Cortex of kidney (tissue), 1 donor: ENCODE data around the gene CMTM4.
"Not testable (repeated sequence)": the region's sequence is repeated elsewhere in the genome, so short reads cannot be mapped to it uniquely, and the experiment has no call there.

ENCODE experiments used
- DNase-seq: peaks from one replicate; lab custom pipeline; 2025; lab: John Stamatoyannopoulos, UW

Gene CMTM4

GRCh38 chr16:66705790-66706505 is 9.4 kb upstream of the CMTM4 start:
- DNase-seq = no peak

DNA sequence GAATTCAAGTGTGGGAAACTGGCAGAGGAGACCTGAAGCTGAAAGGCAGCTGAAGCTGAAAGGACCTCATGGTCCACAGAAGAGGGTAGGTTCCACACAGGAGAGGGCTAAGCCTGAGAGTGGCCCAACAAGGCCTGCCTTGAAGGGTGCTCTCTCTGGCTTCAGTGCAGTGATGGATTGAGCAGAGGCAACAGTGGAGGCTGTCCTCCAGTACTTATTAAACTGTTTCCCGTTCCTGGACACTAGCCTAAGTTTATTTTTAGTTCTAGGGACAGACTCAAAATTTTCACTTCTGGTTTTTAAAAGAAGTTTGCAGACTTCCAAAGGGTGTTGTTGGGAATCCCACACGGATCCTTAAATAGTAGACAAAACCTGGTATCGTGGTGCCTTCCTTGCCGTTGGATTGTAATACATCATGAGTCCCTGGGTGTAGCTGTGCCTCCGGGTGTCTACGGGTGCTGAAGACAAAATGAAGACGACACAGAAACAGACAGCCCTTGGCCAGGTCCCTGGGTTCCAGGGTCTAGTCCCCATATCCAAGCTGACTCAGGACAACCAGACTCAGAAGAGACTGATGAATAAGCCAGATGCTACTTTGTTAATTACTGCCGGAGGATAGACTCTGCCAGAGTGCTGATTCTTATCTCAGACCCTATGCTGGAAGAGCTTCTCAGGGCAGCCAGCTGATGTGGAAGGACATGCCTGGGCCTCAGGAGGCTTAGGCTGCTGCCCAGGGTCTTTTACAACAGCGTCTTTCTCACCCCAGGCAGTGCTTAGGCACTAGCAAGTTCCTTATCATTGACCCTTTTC is 7.1 kb upstream of the CMTM4 start:
- DNase-seq = no peak

DNA sequence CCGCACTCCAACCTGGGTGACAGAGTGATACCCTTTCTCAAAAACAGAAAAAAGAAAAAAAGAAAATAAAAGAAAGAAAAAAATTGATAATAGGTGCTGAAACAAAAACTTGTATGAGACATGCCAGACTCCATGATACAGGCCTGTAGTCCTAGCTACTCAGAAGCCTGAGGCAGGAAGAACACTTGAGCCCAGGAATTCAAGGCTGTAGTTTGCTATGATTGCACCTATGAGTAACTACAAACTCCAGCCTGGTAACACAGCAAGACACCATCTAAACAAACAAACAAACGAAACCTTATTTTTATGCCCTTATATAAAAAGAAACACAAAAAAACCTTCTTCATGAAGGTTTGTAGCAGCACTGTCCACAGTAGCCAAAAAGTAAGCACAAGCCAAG is 5.0 kb upstream of the CMTM4 start:
- DNase-seq = no peak

GRCh38 chr16:66701026-66701425 is 4.5 kb upstream of the CMTM4 start:
- DNase-seq = no peak

- DNase-seq = no peak
Measured at GRCh38 chr16:66699898-66700297, 3.4 kb upstream of the CMTM4 start.

GRCh38 chr16:66698046-66698445 is 1.5 kb upstream of the CMTM4 start:
- no peak for DNase-seq

GRCh38 chr16:66695935-66696668 is 441 bp downstream of the CMTM4 start:
- no peak for DNase-seq

GRCh38 chr16:66695471-66695934 is 1.0 kb downstream of the CMTM4 start:
- no peak for DNase-seq

DNA sequence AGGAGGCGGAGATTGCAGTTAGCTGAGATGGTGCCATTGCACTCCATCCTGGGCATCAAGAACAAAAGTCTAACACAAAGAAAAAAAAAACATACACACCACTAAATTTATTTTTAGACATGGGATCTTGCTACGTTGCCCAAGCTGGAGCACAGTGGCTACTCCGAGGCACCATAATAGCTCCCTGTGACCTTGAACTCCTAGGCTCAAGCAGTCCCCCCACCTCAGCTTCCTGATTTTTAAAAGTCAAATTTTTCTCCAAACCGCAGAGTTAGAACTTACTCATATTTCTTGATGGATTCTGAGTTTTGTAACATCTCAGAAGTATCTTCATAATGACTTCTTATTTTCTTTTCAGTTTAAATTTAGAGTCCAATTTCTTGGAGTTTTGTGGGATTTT is 3.4 kb downstream of the CMTM4 start:
- DNase-seq = no peak

DNA sequence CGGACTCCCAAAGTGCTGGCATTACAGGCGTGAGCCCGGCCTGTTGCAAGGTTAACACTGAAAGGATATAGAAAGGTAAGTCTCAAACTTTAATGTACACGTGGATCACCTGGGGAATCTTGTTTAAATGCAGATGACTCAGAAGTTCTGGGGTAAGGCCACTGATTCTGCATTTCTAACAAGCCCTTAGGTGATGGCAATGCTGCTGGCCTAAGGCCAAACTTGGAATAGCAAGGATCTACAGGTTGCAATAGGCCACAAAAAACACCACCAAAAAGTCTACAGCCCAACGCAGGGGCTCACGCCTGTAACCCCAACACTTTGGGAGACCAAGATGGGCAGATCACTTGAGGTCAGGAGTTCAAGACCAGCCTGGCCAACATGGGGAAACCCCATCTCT is 4.2 kb downstream of the CMTM4 start:
- DNase-seq = no peak

DNA sequence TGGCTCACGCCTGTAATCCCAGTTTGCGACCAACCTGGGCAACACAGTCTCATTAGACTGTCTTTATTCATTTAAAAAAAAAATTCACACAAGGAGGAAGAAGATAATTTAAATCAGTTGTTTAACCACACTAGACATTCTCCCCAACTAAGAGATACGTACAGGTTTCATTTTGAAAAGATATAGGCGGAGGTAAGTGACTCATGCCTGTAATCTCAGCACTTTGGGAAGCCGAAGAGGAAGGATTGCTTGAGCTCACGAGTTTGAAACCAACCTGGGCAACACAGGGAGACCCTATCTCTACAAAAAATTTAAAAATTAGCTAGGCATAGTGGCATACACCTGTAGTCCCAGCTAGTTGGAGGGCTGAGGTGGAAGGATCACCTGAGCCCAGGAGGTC is 5.3 kb downstream of the CMTM4 start:
- DNase-seq = no peak

DNA sequence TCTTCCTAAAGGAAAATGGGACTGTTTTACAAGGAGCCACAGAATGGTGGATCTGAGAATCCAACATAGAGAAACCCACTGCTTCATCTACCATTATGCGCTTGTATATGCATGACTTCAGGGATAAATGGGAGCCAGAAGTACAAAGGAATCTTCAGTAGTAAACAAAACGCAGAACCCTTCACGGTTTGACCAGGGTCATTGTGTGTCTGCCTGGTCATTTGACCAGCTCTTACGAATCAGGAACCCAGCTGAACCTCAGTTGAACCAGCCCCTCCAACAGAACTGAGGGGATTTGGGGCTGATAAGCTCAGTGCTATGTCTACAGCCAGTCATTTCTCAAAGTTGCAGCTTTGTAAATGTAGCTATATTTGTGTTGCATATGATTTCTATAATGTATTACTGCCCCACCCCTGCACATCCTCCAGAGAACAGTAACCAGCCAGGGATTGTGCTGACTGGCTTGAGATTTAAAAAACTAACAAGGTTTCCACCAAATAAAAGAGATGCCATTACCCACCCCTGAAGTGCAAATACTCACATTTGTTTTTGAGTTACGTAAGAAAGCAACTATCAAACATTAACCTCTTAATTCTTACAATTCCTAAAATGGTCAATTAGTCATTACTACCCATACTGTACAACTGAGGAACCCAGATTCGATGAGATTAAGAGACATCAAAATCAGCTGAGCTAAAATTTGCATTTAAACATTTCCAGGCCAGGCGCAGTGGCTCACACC is 6.3 kb downstream of the CMTM4 start:
- DNase-seq = no peak

DNA sequence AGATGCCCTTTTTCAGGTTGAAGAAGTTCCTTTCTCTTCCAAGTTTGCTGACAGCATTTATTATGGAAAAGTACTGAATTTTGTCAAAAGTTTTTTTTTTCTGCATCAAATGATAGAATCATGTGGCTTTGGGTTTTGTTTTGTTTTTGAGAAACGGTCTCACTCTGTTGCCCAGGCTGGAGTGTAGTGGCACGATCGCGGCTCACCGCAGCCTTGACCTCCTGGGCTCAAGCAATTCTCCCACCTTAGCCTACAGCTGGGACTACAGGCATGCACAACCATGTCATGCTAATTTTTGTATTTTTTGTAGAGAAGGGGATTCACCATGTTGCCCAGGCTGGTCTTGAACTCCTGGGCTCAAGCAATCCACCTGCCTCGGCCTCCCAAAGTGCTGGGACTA is 7.3 kb downstream of the CMTM4 start:
- no peak for DNase-seq

- DNase-seq = no peak
Measured at GRCh38 chr16:66687906-66688625, 8.5 kb downstream of the CMTM4 start.

DNA sequence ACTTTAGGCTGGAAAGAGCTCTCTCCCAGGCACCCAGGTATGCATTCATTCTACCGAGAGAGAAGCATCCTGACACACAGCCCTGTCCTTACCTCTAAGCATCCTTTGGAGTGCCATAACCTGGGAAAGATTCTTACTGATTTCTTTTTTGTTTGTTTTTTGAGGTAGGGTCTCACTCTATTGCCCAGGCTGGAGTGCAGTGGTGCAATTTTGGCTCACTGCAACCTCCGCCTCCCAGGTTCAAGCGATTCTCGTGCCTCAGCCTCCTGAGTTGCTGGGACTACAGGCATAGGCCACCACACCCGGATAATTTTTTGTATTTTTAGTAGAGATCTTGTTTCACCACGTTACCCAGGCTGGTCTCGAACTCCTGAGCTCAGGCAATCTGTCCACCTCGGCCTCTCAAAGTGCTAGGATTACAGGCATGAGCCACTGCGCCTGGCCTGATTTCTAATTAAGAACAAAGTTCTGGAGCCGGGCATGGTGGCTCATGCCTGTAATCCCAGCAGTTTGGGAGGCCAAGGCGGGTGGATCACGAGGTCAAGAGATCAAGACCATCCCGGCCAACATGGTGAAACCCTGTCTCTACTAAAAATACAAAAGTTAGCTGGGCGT is 10.9 kb downstream of the CMTM4 start:
- DNase-seq = not testable (repeated sequence)

GRCh38 chr16:66682271-66682670 is 14.3 kb downstream of the CMTM4 start:
- no peak for DNase-seq

DNA sequence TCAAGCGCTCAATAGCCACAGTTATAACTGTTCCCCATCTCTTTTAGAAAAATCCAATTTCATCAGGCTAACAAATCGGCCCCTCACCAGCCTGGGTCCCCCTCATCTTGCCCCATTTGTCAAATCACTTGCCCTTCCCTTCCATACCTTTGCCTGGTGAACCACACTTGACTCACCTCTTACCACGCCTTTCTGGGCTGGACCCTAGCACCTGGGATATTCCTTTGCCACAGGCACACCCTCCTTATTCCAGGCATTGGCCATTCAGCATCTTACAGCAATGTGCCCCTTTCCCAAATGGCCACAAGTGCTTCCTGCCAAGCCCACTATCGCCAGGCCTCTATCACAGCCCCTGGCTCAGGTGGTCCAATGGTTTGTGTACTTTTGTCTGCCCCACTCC is 14.9 kb downstream of the CMTM4 start:
- DNase-seq = no peak

DNA sequence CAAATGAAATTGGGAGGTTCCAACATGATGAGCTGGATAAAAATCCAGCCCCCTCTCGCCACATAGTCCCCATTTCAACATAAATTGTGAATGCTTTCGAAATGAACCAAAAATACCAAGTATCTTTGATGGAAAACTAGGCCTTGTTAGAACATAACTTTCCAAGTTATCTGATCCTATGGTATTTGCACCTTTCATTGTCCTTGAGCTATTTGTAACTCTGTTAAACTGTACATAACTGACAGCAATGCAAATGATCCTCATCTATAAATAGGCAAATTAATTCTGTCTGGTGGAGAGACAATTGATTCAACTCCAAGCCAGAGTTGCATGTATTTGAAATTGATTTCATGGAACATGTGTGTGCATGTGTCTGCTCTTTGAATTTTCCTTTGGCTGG is 18.2 kb downstream of the CMTM4 start:
- no peak for DNase-seq

GRCh38 chr16:66677836-66678235 is 18.7 kb downstream of the CMTM4 start:
- DNase-seq = no peak

DNA sequence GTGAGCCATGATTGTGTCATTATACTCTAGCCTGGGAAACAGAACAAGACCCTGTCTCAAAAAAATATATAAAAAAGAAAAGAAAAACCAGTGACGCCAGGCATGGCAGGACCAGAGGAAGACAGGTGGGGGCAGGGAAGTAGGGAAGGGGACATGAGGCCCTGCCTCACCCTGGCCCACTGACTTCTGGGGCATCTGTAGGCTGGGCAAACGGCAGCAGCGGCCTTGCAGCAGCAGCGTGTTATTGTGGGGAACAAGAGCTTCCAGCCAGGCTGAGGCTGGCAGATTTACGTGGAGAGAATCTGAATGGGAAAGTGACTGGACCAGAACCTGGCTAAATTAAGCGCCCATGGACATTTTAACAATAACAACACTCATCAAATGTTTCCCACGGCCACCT is 19.4 kb downstream of the CMTM4 start:
- DNase-seq = no peak

DNA sequence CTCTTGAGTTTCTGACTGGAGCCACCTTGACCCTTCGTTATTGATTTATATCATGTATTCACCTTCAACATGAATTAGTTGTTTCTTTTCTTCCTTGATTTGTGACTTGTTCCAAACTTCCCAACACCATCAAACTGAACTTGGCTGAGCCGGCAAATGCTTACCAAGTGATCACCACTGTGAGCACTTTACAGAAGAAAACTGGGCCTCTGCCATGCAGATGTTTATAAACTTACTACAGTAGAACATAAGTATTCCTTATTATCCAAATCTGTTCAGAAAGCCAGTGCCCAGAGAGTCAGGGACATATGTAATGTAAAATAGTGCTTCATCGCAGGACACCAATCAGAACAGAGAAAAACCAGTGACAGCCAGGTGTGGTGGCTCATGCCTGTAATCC is 19.9 kb downstream of the CMTM4 start:
- no peak for DNase-seq
